HG03469 (cell line): Measurements from ENCODE around the gene PCNT.

Experiments used
- ATAC-seq: cut with Tn5 transposase; IDR thresholded peaks from one replicate; pipeline ENCODE4 v1.9.1; 2021; ENCODE audit warnings: mild to moderate bottlenecking, moderate library complexity, moderate number of reproducible peaks; ENCODE audit not compliant: unreplicated experiment

Gene PCNT

DNA sequence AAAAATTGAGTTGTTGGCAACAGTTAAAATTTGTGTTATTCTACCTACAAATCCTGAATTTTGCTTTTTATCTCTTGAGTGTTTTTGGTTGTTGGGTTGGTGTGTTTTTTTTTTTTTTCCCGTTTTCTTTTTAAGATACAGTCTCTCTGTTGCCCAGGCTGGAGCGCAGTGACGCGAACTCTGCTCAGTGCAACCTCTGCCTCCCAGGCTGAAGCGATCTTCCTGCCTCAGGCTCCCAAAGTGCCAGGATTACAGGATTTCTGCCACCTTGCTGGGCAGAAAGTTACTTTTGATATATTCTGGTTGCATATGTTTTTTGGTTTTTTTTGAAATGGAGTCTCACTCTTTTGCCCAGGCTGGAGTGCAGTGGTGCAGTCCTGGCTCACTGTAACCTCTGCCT lies 4.2 kb downstream of the PCNT start:
- ATAC-seq: no peak

DNA sequence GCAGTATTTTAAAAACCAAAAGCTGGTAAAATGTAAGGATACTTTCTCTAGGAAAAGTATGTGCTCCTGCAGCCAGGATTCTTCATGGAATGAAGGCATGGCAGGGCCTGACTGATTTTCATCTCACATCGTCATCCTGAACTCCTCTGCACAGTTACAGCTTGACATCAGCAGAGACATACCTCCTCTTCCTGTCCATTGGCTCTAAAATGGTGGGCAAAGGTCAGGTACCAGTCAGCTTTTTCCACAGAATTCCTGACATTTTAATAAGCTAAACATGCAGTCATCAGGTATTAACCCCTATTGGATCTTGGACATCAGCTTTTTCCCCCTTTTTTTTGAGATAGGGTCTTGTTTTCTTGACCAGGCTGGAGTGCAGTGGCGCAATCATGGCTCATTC lies 5.8 kb downstream of the PCNT start:
- ATAC-seq: no peak

- ATAC-seq: no peak
Observed at GRCh38 chr21:46334351-46335140, 10.6 kb downstream of the PCNT start.

- ATAC-seq: no peak
Observed at GRCh38 chr21:46336603-46337002, 12.6 kb downstream of the PCNT start.

- ATAC-seq: no peak
Observed at GRCh38 chr21:46340998-46341397, 17.0 kb downstream of the PCNT start.

GRCh38 chr21:46344219-46344915 lies 20.4 kb downstream of the PCNT start:
- no peak for ATAC-seq

- ATAC-seq: no peak
Observed at GRCh38 chr21:46345861-46346260, 21.9 kb downstream of the PCNT start.

DNA sequence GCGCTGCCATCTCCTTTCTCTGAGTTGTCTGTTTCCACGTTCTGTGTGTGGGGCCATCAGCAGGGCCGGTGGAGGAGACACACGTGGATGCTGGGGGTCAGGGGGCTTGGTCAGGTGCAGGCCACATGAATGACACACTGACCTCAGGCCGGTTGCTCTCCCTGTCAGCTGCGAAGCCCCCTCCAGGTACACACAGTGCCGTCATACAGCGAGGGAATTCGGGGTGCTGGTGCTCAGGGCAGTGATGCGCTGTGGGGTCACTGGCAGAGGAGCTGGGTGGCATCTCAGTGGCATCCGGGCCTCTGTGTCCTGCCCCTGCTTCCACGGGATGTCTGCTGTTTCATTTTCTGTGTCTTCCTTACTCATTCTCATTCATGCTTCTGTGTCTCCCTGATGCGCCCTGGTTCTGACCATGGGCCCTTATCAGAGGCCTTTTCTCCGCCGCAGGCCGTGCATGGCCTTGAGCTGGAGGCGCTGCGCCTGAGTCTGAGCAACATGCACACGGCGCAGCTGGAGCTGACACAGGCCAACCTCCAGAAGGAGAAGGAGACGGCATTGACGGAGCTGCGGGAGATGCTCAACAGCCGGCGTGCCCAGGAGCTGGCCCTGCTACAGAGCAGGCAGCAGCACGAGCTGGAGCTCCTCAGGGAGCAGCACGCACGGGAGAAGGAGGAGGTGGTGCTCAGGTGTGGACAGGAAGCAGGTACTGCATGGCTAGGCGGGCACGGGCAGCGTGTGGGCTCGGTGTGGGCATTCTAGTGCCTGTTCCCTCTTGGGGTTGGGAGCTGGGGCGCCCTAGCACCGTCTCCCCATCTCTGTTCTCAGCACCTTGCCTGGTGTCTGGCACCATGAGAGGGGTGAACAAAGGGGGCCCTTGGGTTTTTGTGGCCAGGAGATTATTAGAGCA lies 22.6 kb downstream of the PCNT start:
- ATAC-seq: no peak

DNA sequence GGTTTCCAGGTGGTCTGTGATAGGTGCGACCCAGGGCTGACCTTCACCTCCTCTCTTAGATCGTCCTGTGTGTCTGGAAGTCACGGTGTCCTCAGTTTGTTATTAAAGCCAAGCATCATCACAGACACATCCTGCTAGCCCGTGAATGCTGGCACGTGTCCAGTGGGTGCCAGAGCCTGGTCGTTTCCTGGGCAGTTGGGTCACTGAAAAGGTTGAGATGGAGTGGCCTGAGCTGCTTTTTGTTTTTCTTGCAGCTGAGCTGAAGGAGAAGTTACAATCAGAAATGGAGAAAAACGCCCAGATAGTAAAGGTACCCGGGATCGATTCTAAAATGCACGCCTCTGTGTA lies 23.2 kb downstream of the PCNT start:
- ATAC-seq: no peak

GRCh38 chr21:46347791-46348381 lies 23.9 kb downstream of the PCNT start:
- no peak for ATAC-seq

DNA sequence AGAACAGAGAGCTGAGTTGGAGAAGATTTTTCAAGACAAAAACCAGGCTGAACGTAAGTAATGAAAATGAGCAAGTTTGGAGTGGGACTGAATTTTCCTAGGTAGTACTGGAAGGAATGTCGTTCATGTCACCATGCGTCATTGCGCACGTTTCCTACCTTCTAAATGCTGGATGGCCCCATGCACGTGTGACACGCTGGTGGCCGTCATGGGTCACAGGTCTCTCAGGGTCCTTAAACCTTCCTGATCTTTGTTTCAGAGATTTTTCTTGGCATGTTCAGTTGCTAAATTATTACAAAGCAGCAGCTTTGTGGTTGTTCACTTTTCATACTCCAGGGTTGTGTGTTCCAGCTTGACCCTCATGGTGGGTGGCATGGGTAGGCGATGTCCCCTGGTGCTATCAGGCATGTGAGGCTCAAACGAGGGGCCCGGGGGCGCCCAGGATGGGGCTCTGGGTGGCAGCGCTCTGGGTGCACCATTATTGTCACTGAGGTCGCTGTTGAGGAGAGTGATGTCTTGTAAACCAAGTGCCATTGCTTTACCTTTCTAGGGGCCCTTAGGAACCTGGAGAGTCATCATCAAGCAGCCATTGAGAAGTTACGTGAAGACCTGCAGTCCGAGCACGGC lies 25.3 kb downstream of the PCNT start:
- no peak for ATAC-seq

DNA sequence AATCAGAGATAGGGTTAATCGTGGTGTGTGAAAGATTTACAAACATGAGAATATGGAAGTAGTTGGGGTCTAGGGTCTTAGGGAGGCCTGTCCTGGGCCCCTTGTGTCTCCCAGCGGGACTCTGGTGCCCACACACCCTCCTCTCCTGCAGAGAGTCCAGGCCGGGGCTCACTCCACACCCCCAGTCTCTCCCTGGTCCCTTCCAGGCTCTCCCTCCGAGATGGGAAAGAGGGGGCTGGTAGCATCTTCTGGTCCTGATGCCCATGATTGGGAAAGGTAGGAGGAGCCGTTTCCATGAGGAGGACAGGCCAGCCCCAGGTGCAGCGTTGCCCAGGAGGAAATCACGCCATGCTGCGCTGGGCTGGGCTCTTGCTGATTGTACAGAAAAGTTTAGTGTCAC lies 26.6 kb downstream of the PCNT start:
- ATAC-seq: no peak

- no peak for ATAC-seq
Observed at GRCh38 chr21:46350981-46351380, 27.0 kb downstream of the PCNT start.

GRCh38 chr21:46351476-46352163 lies 27.7 kb downstream of the PCNT start:
- ATAC-seq: no peak

- ATAC-seq: no peak
Observed at GRCh38 chr21:46352164-46352515, 28.2 kb downstream of the PCNT start.

DNA sequence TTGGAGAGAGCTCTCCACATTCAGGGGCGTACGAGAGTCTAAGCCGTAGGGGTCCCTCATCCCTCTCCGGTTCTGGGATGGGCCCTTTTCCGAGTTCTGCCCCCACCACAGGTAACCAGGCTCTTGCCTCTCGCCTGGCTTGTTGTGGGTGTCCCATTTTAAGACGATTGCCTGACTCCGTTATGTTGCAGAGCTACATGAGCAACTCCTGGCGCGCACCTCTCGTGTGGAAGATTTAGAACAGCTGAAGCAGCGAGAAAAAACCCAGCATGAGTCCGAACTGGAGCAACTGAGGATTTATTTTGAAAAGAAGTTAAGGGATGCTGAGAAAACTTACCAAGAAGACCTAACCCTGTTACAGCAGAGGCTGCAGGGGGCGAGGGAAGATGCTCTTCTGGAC lies 29.0 kb downstream of the PCNT start:
- ATAC-seq: no peak

DNA sequence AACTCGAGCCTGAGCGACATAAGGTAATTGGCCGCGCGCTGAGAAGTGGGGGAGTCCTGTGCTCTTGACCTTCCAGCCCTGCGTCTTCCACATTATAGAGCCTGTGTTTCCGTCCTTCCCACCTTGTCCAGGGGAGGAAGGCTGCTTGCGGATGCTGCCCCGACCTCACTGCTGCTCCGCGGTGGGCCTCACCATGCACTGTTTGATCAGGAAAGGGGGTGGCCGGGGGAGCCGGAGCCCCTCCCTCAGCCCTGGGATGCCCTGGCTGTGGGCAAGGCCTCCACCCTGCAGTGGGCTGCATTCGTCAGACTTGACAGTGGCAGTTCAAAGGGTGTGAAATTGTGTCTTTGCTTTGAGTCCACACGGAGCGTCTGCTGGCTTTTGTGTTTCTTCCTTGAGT lies 30.1 kb downstream of the PCNT start:
- no peak for ATAC-seq

DNA sequence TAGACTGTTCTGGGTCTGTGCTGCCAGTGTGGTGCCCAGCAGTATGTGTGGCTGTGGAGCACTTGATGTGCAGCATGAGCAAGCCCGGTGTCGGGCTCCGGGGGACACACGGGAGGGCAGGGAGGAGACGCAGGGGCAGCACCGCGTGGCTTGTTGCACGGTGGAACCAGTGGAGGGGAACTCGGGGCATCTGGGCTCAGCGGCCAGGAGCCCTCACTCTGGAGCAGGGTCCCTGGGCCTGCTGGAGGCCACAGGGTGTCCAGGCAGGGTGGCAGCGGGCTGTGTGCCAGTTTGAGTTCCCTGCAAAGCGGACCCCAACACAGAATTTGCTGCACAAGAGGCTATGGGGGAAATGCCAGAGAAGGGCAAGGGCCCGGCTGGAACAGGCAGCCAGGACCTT lies 30.6 kb downstream of the PCNT start:
- ATAC-seq: no peak

DNA sequence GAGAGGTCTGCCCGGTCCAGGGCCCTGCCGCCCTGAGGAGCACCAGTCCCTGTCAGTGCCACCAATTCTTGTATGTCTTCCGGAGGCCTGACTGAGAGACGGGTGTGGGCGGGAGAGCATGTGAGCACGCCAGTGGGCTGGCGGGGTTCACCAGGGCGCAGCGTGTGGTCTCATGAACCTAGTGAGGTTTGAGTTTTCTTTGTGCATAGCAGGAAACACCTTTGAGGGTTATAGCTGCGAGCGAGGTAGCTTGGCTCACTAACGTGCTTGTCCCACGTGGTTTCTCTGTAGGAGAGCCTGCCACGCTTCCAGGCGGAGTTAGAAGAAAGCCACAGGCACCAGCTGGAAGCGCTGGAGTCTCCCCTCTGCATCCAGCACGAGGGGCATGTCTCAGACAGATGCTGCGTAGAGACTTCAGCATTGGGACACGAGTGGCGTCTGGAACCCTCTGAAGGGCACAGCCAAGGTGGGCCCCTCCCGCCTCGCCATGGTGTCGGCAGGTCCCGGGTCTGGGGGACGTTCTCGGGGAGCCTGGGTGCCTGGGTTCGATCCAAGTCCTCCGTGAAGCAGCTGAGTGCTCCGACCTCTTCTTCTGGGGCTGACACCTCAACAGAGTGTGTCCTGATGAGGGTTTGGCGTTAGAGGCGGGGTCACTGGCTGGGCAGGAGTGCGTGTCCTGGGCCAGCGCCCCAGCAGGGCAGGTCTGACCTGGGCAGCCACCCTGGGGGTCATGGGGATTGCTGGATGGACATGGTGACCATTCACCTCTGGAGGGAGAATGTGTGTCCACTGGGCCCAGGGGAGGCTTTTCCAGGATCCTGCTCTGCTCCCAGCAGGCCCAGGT lies 31.4 kb downstream of the PCNT start:
- no peak for ATAC-seq

DNA sequence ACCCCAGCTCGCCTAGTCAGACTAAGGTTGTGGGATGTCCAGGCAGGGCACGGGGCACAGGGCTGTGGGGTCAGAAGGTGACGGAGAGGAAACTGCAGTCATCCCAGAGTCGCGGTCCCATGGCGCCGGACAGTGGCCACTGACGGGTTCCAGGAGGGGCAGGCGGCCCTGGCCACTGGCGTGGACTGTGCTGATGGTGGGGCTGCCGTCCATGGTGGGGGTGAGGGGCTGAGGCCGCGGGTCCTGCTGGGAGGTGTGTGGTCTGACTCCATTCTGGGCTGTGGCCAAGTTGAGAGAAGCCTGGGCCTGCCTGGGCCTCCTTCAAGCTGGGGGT lies 32.0 kb downstream of the PCNT start:
- no peak for ATAC-seq
